NCI-H146 treated with DMSO at 0.1 percent for 48 hours (cell line): ENCODE measurements around the gene PDZRN3.

ENCODE experiments used
- DNase-seq: peaks from one replicate; lab custom pipeline; 2025; ENCODE audit not compliant: unreplicated experiment; lab: John Stamatoyannopoulos, UW

The PDZRN3 gene

DNA sequence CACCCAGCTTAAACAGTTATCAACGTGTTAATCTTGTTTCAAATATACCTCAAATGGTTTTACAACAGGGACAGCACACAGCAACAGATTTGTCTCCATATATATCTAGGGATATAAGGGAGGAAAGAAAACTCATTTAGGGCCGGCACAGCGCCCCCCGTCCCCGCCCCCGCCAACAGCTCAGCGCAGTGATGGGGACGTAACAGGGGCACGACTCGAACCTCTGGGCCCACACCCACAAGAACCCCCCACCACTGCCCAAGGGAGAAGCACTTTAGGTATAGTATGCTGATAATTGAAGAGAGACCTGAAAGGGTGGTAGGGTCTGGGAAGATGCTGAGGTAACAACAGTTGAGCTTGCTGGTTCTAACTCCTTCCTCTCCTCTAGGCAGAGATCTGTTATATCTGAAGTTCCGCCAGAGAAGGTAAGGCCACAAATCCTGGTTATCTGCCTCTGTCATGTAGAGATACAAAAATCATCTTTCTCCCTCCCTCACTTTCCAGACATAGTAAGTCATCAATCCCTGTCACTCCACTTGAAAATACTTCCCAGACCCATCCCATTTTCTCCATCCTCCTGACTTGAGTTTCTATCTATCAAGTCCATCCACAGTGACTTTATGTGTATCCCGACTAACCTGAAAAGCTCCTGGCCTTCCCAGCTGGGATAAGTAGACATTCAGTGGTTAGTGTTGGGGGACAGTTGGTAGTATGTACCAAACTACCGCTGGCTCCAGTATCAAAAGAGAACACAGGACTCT, 126.9 kb downstream of the PDZRN3 start:
- no peak for DNase-seq

DNA sequence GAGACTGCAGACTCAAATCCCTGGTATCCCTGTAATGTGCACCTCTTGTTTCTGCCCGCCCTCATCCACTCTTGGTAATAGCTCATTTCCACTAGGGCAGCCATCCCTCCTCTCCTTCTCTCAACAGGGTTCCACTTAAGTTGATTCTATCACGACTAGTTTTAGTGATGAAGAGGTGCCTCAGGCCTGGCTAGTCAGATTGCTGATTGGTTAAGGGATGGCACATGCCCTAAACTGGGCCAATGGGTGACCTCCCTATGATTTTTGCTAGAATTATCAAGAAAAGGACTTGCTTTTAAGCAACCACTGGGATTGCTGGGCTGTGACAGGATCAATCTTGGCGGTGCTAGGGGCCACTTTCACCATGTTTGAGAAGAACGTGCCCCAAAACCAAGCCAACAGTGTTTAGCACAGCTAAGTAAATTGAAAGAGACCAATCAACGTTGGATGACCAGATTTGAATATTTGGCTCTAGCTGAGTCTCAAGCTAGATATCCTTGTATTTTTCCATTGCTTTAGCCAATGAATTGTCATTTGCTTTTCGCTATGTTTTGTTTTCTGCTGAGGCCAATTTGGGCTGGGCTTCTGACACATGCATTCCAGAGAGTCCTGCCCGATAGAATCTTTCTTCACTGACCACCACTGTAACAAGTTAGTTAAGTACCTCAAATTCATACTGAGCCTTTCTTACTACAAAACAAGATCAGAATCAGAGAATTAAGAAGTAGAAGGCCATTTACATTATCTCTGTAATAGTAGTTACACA, 131.0 kb downstream of the PDZRN3 start:
- DNase-seq: no peak

DNA sequence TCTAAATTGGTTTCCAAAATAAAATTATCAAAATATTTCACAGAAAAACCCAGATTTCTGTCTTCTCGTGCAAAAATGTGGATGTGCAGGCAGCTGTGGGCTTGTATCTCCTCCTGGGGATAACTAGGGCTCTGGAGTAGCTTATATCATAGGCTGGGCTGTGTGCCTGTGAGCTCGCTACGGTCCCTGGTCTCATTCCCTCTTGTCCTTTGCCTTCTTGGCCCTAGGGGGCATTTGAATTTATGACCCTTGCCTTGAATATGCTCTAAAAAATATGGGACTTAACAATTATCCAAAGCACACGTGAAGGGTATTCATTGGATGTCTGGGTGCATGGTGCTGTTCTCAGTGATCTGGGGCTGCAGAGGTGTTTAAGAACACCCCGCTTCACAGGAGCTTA, 132.6 kb downstream of the PDZRN3 start:
- DNase-seq: no peak

DNA sequence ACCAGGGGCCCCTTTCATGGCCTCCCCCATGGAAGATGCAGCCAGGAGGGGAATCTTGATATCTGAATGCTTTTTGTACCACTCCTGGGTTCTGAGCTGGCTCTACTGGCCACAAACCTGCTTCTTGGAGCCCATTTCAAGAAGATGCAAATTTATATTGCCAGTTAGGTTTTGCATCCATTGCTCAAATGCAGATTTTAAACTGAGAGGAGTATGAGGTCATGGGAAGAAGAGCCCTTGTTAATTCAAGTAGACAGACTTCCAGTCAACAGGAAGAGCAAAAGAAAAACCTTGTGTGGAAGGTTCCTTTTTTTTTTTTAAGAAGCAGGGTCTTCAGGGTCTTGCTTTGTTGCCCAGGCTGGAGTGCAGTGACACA, 133.5 kb downstream of the PDZRN3 start:
- no peak for DNase-seq

DNA sequence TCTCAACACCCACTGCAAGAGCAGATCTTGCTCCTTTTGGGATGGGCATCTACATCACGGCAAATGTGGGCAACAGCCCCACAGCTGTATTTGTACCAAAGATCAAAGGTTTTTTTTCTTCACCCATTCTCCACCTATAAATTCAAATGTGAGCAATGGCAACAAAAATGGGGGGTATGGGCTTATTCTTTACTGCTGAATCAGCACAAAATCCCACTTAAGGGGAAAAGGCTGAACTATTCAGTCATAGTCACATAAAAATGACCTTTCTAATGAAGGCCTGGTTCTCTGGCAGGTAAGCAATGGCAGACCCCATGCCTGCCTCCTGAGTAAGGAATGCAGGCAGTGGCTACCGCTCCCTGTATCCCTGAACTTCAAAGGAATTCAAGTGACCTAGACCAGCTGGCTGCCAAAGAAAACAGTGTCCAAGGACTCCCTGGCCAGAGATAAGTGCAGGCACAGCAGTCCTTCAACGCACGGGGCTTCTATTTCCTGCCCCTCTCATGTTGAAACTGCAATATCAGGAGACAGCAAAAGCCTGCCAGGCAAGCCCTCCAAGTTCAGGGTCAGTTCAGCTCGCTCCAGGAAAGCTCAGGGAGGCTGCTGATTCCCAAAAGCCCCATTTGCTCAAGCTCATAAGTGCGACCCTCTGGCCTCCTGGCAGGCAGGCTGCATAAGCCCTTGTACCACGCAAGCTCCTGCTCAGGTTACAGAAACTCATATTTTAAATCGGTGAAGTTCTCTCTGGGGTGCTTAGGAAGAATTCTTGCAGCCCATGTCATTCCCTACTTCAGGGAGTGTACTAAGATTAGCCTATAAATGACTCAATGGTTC, 134.1 kb downstream of the PDZRN3 start:
- DNase-seq: no peak

DNA sequence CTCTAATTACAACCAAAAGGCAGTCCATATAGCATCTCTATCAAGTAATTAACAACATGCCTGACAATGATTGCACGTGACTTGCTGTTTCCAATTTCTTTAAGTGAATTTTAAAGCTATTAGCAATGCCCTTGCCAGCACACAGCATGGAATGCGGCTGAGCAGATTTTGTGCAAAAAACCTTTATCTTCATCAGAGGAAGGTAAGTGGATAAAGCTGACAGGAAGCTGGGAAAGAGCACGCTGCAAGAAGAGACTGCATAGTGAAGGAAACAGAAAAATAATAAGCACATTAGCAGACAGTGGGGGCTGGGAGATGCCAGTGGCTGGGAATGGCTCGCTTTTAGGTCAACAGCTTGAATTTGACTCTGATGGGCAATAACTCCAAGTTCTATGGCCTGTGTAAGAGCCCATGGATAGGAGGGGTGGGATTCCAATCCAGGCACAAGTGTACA, 138.8 kb downstream of the PDZRN3 start:
- no peak for DNase-seq

DNA sequence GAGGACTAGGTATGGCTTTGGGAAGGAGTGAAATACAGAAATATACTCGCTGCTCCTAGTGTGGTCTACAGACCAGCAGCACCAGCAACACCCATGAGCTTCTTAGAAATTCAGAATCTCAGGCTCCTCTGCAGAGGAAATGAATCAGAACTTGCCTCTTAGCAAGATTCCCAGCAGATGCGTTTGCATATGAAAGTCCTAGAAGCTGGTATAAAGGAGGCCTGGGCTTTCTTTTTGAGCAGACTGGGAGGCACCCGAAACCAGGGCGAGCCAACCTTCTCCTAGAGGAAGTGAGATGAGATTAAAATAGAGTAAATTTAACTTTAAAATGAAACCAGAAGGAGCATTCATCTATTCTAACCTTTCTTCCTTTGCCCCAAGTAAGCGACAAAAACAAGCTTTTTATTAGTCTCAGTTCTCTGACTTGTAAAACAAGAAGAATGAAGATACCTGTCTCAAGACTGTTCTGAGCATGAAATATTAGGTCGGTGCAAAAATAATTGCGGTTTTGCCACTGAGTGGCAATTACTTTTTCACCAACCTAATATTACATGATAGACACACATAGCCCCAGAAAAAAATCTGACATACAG, 140.0 kb downstream of the PDZRN3 start:
- no peak for DNase-seq

DNA sequence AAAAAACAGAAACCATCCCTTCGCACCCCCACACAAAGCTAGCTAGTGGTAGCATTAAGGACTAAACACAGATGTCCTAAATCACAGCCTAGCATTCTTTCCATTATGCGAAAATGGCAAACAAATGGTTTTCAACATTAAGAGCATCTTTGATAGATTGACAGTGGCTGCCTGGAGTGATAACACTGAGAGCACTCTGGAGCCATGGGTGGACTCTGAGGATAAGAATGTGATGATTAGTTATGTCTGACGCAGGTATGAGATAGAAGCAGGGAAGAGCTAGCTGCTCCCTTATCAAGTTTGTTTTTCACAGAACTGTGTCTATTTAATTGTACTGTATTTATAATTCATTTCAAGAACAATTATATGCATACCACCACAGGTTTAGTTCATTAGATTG, 142.9 kb downstream of the PDZRN3 start:
- no peak for DNase-seq

DNA sequence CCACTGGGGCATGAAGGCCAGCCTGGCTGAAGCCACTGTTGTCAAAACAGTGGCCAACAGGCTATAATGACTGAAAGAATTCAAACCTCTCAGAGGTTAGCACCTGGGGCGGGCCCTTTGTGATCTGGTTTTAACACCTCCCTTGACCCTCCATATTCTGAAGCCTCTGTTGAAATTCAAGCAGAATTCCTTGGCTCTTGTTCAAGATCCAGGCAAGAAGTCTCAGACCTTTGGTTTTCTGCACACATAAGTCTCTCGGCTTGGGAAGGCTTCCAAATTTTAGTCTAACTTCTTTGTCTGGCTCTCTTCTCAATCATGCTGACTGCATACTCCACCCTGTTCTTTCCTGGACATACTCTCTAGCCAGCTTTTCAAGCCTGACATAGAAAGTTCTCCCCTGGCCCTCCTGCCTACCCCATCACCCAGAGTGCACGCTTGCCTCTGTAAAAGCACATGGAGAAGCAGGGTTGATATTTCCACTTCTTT, 144.5 kb downstream of the PDZRN3 start:
- DNase-seq: no peak

DNA sequence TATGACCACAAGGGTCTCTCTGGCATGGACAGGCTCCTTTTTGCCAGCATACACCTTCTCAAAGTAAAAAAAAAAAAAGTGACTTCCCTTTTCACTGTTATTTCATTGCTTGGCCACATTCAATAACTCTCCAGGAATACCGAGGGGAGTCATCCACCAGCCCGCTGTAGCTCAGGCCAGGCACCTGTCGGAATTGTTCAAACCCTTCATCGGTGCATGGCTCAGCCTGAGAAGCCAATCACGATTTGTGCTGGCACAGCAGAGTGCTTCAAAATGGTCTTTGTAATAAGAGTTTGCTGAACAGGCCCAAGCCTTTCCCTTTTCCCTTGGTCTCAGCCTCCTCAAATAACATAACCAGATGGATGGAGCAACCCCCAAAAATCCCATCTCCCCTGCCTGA, 145.4 kb downstream of the PDZRN3 start:
- no peak for DNase-seq

DNA sequence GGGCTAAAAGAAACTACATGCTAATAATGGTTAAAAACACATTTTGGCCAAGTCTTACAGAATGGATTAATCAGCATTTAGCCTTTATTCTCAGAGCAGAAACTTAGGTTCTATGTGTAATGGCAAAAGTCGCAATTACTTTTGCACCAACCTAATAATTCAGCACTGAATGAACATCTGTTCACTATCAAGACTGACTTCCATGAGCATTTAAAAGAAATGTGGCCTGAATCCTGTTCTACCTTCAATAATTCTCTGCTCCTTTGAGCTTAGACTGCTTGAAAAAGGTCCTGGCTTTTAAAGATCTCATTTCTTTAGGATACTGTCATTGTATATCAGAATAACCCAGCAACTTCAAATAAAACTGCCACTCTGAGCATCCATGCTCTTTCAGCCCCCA, 145.9 kb downstream of the PDZRN3 start:
- DNase-seq: no peak

DNA sequence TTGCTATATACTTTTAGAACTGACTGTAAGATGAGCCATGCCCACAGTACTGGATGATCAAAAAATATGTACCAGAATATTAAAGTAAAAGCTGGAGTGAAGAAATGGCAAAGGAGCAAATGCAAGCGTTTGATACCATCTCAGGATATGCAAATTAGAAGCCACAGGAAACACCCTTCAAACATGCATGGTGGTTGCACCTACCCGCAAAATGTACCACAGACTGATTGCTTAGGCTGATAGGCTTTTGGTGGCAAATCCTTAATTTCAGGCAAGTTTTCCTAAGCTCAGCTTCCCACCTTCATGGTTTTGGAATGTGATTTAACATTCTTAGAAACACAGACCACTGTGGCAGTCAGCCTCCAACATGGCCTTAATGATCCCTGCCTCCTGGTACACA, 149.0 kb downstream of the PDZRN3 start:
- DNase-seq: no peak

DNA sequence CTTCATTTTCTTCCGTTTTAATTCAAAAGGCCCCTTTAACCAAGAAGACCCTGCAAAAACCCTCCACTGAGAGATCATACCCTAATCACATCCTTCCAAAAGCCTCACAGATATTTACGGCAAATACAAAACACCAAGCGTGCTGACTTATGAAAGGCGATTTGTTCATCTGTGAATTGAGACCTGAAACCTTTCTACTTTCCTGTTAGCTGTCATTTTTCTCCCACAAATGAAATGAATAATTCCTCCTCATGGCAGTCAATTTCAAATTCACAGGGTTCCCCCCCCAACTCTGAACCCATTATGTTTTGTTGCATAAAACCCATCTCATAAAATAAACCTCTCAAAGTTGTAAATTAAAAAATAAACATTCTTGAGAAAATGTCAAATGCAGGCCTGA, 149.6 kb downstream of the PDZRN3 start:
- no peak for DNase-seq

DNA sequence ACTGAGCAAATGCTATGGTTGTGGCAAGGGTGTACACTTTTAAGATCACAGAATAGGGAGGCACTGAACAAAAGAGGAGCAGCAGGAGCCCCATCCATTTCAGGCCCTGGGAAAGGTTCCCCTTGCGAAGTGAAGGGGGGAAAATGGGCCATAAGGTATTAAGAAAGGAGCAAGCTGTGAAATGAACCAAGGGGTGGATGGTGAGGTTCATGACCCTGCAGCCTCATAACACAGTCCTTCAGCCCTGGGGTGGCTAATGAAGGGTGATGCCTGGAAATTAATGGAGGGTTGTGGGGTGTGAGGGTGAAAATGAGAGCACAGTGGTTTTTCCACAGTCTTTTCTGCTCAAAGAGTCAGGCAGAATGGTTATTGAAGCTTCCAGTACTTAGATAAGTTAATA, 150.1 kb downstream of the PDZRN3 start:
- no peak for DNase-seq

DNA sequence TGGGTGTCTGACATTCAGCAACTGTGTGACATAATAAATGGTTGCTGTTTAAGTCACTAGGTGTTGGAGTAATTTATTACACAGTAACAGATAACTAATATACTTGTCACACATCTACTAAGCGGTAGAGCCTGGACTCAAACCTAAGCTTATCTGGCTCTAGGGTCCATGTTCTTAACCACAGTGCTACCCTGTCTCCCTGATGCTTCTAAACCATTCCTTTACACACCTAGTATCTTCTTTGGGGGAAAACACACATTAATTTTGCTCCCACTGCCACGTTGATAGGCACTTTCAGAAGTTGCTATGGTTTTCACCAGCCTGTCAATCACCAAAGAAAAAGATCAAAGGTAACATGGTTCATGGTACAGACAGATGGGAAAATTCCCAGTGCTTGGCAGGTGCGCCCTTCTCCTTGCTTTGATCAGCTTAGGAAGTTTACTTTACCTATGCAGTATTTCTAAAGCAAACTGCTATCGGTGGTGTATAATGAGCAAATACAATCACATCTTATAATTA, 150.8 kb downstream of the PDZRN3 start:
- DNase-seq: peak; percentile 73

DNA sequence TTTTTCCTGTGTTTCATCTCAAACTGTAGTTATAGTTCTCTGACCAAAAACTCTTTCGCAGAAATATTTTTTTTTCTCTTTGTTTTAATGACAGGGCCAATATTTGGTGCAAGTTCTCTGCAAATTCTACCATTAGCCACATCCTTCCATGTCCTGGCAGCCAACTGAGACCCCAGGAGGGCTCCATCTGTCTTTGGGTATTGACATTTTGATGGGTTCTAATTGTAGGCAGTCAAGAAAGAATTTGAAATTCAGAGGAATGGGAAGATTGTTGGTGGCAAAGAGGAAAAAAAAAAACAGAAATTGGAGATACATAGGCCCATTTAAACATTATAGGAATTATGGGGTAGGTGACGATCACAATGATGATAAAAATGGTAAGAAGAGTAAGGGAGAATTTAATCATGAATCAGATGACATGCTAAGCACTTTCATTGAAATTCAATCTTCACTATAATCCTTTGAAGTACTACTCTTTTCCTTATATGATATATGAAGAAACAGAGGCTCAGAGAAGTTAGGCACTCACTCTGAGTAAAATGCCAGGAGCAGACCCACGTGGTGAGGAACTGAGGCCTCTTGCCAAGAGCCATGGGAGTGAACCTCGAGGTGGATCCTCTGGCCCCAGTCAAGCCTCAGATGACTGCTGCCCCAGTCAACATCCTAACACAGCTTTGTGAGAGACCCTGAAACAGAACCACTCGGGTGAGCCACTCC, 151.4 kb downstream of the PDZRN3 start:
- peak; percentile 36 for DNase-seq

DNA sequence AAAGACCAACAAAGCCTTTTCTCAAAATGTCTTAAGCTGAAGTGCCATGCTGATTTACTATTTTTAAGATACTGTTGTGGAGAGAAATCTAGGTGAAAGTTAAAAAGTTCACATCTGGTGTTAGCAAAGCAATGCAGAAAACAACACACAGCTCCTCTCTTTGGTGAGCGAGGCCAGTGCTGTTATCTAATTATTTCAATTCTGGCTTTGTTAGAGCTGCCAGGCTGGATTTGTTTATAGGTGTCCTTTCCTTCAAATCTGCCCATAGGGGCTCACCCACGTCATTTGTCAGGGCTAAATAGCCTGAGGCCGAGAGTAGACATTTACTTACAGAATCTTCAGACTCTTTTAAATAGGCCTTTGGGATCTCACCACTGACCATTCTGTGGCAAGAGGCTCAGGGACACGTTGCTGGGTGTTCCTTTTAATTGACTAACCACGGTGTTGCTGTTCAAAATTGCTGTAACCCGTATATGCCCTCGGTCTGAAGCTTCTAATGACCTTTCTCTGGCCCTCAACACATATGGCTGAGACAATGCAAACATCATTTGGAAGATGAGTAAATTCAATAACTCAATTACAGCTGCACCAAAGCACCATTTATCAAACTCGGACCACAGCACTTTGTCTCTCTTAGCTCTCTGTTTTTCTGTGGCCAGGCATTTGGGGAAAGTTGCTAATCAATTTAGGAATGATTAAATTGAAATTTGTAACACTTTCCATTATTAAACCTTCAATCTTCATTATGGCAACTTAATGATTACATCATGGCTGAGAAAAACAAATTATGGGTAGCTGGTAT, 152.6 kb downstream of the PDZRN3 start:
- DNase-seq: peak; percentile 68

DNA sequence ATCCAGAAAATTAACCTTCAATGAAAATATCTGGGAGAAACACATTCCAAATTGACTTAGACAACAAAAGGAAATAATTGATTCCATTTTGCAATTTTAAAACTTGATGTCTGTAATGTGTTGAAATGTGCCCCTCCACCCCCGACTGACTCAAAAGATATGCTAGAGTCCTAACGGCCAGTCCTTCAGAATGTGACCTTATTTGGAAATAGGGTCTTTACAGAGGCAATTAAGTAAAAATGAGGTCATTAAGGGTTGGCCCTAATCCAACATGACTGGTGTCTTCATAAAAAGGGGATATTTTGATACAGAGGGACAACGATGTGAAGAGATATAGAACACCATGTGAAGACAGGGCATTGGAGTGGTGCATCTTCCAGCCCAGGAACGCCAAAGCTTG, 153.9 kb downstream of the PDZRN3 start:
- peak; percentile 19 for DNase-seq

DNA sequence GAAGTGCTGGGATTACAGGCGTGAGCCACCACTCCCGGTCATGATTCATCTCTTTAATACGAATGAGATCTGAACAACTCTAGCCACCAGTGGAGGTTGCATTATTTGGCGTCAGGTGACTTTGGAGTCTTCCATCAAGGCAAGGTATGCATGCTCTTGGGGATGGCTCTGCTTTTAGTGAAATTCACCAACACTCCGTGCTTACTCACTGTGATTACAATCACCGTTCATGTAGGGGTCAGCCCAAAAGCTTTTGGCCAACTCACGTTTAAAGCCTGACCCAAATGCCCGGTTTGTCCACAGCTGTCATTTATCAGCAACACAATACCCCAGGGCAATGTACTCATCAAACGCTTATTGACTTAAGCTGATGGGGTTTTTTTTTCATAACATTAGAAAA, 155.4 kb downstream of the PDZRN3 start:
- DNase-seq: peak; percentile 5
